Loucy (cell line): ENCODE results near the gene DHRS2.

Experiments
- CTCF ChIP-seq: fragments of 200-600 bp; sonication (generic); conservative IDR thresholded peaks from 2 replicates; pipeline ENCODE4 v1.5.1; 2014; ENCODE audit warnings: mild to moderate bottlenecking, antibody characterized with exemption, low read length
- EZH2phosphoT487 ChIP-seq: fragments of 200-600 bp; IDR thresholded peaks from 2 replicates; pipeline ENCODE4 v1.6.1; 2018; ENCODE audit warnings: antibody characterized with exemption, mild to moderate bottlenecking, moderate library complexity, borderline replicate concordance

GRCh38 chr14:23610090-23610814 lies 25.9 kb upstream of the DHRS2 start:
- no peak for TF ChIP-seq CTCF
- TF ChIP-seq EZH2phosphoT487 = no peak
